GM21723 (cell line): ENCODE data around the gene OR2D3.
"Not testable (repeated sequence)": the region's sequence is repeated elsewhere in the genome, so short reads cannot be mapped to it uniquely, and the experiment has no call there.

Experiments
- ATAC-seq: cut with Tn5 transposase; IDR thresholded peaks from one replicate; pipeline ENCODE4 v1.9.1; 2021; ENCODE audit warnings: mild to moderate bottlenecking, moderate library complexity; ENCODE audit not compliant: unreplicated experiment

OR2D3 gene

DNA sequence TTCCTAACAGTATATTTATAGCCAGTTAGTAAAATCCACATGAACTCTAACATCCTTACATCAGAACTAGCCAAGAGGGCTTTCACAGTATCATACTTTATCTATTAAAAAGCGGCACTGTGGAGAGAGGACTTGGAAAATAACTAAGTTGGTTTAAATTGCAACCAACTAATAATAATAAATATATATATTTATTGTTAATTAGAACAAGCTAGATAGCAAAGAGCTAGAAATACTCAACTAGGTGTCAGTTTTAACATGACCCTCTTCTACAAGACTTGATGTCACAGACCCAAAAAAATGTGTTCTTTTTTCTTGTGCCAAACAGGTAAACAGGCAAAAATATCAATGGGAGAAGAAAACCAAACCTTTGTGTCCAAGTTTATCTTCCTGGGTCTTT, at the start of gene OR2D3:
OR2D3 (plus strand) TSS at position 301 of the 400 bp plus-strand sequence; CDS start at position 301, 0 bp downstream.
- ATAC-seq: no peak

DNA sequence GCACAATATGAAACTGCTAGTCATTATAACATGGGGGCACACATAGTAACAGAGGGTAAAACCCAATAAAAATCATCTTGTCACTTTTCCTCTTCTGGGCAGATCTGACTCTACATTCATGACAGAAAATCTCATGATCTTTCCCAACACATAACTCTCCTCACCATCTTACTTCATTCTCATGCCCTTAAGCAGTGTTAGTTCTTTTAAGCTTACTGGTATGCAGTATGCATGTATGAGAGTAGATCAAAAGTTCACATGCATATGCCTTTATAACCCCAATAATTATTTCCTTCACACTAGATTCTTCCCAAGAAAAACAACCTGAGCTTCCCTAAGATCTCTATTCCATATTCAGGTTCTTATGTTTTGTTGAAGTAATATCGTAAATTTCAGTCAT, 49.5 kb upstream of the OR2D3 start:
- no peak for ATAC-seq

- ATAC-seq: no peak
Observed at GRCh38 chr11:6875761-6876160, 45.0 kb upstream of the OR2D3 start.

GRCh38 chr11:6876325-6876724, 44.5 kb upstream of the OR2D3 start, which contains the start of gene OR10A4:
Gene OR10A4, plus strand, starts transcription at chr11:6876625. Its CDS starts 23 bp downstream, at chr11:6876648.
- no peak for ATAC-seq

GRCh38 chr11:6876914-6877313, 43.9 kb upstream of the OR2D3 start:
- no peak for ATAC-seq

- ATAC-seq: no peak
Observed at GRCh38 chr11:6882751-6883150, 38.1 kb upstream of the OR2D3 start.

GRCh38 chr11:6887711-6888110, 33.1 kb upstream of the OR2D3 start:
- not testable (repeated sequence) for ATAC-seq

DNA sequence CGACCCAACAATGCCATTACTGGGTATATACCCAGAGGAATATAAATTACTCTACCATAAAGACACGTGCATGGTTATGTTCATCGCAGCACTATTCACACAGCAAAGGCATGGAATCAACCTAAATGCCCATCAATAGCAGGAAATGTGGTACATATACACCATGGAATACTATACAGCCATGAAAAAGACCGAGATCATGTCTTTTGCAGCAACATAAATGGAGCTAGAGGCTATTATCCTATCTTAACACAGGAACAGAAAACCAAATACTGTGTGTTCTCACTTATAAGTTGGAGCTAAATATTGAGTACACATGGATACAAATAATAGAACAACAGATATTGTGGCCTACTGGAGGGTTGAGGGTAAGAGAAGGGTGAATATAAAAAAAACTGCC, 32.0 kb upstream of the OR2D3 start:
- ATAC-seq: no peak

DNA sequence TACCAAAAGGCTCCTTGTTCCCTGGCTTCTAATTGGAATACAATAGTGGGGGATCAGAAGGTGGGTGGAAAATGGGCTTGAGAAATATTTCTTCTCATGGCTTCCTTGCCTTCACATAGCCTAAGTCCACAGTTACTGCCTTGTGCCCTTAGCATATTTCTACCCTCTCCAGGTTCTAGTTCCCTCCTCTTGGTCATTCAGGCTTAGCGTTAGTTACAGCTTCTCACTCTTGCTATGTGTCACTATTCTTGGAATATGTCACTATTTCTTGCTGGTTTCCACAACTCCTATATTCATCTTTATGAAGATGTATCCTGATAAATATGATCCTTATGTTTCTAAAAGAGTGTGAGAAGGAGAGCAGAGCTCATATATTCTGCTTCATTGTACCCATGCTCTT, 31.0 kb upstream of the OR2D3 start:
- ATAC-seq: no peak

- no peak for ATAC-seq
Observed at GRCh38 chr11:6892400-6892799, 28.4 kb upstream of the OR2D3 start, which contains the start of gene OR2D2. Gene OR2D2, minus strand, starts transcription at chr11:6892500. Its CDS starts 0 bp downstream, at chr11:6892500.

DNA sequence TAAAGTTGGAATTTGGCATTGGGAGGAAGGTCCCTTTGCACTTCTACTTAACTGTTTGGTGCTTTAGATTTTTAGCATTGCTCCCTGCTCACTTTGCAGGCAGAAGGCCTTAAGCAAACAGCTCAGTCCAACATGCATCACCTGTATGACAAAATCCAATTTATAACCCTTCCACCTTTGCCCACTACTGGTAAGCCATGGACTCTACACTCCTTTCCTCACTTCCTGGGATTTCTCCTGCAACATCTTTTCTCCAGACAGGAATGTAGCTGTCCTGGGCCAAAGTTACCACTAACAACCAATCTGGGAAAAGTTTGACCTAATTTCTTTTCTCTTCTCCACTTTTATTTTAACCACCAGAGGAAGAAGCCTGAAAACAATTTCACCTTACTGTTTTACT, 26.7 kb upstream of the OR2D3 start:
- no peak for ATAC-seq

GRCh38 chr11:6895010-6895409, 25.8 kb upstream of the OR2D3 start:
- ATAC-seq: peak; percentile 85

DNA sequence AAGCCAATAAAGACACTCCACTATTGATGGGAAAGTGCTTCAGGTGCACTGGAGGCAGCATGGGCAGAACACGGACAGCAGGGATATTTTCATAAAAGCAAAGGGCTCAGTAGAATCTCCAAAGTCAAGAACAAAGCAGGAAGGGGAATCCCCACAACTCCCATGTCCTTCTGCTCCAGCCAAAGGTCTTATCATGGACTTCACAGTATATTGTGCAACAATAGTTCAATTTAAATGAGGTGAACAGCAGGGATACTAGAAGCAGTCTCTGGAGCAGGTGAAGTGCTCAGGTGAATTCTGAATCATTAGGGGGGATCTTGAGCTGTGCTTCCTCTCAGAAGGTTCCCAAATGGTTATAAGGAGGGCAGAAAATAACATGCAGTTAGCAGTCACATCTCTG, 21.9 kb upstream of the OR2D3 start:
- ATAC-seq: no peak

DNA sequence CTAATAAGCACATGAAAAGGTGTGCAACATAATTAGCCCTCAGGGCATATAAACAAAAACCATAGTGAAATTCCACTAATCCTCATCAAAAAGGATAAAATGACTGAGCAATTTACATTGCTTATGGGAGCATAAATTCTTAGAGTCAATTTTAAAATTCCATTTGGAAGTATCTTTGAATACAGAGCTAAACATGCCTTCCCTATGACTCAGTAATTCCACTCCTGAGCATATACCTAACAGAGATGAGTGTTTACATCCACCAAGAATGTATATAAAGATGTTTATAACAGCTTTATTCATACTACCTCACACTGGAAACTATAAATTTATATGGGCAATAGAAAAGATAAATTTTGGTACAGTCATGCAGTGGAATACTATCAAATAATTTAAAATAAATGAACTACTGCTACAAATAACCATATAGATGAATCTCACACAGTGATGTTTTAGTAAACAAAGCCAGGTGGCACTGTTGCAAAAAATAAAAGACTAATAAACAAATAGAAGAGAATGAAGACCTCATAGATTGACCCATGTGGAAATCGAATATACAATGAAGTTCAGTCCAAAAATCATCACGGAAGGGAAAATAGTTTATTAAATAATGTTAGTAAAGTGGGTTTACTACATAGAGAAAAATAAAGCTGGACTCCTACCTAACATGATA, 20.3 kb upstream of the OR2D3 start:
- no peak for ATAC-seq

DNA sequence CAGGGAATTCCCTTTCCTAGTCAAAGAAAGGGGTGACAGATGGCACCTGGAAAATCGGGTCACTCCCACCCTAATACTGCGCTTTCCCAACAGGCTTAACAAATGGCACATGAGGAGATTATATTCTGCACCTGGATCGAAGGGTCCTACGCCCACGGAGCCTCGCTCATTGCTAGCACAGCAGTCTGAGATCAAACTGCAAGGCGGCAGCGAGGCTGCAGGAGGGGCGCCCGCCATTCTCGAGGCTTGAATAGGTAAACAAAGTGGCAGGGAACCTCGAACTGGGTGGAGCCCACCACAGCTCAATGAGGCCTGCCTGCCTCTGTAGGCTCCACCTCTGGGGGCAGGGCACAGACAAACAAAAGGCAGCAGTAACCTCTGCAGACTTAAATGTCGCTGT, 16.0 kb upstream of the OR2D3 start:
- ATAC-seq: not testable (repeated sequence)

GRCh38 chr11:6911378-6911777, 9.4 kb upstream of the OR2D3 start:
- ATAC-seq: no peak

DNA sequence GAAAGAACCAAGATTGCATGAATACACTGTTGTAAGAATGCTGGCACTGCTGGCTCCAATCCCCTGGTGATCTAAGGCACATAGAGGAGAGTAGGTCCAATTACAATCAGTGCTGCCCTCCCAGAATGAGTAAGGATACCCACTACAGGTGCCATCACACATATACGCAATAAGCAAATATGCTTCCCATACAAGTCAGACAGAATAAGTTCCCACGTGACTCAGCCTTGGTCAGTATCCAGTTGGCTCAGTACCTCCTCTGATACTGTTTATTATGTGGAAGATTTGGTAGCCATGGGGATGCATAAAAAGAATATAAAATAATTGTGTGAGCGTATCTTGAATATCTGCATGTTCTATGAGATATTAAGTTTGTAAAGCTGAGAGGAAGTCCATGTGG, 8.9 kb upstream of the OR2D3 start:
- no peak for ATAC-seq

GRCh38 chr11:6919698-6920097, 1.1 kb upstream of the OR2D3 start:
- no peak for ATAC-seq

- no peak for ATAC-seq
Observed at GRCh38 chr11:6925007-6925577, 4.3 kb downstream of the OR2D3 start.

- ATAC-seq: peak; percentile 19
Observed at GRCh38 chr11:6925636-6926207, 4.9 kb downstream of the OR2D3 start.

DNA sequence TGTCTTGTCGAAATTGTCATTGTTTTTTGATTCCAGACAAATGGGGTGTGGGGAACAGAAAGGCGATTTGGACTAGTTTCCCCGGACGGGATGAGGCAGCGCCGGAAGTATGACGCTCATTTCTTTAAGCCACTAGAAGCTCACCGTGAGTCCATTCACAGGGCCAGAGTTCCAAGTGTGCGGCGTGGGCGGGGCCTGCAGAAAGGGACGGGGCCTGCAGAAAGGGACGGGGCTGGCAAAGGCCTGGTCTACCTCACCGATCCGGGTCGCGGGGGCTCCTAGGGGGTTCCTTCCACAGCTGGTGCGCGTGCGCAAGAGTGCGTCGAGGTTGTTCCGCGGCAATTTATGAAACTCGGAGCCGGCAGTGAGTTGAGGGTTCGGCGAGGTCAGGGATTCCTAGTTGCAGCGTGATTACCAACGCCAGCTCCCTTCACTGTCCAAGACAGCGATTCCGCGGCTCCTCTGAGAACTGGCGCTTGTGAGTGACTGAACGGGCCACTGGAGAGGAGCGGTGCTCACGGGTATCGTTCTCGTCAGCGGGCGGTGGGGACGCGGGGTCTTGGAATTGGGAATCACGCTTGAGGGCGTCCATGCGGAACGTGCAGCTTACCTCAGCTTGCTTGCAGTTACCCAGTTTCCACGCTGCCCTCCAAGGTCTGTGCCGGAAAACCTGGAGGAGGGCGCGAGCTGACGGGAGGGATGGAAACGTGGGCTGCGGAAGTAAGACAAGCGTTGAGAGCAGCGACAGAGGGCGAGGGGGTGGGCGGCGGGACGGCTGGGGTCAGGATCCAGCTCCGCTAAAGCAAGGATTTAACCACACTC, 5.6 kb downstream of the OR2D3 start, which contains the start of gene ZNF215:
ZNF215 (plus strand) TSS at position 219 of the 822 bp plus-strand sequence. CDS start 5,847 bp downstream, outside the sequence.
- peak; percentile 79 for ATAC-seq
